ENCODE results near the gene ATP13A5. TPM values are rescaled to one million over a fixed set of nuclear protein-coding genes. Genes with fewer than 3 reads are reported as not detected.

ATP13A5 gene
- total RNA-seq, 1 experiment from 2014 or later = not detected

DNA sequence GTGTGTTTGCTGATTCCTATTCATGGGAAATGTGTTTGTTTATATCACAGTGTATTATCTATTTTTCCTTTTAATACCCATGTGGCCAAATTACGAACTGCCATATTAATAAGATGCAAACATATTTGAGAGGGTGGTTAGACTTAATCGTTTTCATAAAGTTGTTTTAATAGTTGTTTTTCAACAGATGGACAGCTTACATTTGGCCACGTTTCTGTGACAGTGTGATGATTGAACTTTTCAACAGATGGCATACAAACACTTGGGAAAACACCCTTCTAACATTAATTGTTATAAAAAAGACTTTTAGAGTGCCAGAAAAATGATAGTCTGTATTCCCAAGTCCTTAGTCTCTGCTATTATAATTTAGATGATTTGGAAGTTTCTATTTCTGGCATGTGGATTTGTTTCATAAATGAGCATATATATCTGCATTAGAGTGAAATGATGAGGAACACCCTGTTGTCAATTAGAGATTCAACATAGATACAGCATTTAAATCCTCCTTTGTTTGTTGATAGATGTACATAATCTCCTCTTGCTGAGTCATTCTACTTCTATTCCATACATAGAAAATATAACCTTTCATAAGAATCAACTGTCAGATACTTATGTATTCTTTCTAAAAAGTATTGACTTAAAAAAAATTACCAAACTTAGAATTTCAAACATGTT lies 124.4 kb downstream of the ATP13A5 start:
- no peak overlapping the region for H2BK20ac ChIP-seq (ENCODE audit: low read depth, low read length, poor library complexity, severe bottlenecking)
- no peak overlapping the region for H3K4ac ChIP-seq (ENCODE audit: low read depth, low read length)
- WGBS (ENCODE audit: extremely low coverage, insufficient read length, low lambda C conversion rate) = no CpG with 5 or more reads among the region's 3 CpGs
- H2AK5ac ChIP-seq (ENCODE audit: insufficient read length, low read length) = no peak overlapping the region
- H2BK120ac ChIP-seq (ENCODE audit: low read depth, low read length, poor library complexity, severe bottlenecking) = no peak overlapping the region
- H2BK15ac ChIP-seq (ENCODE audit: low read depth, low read length) = no peak overlapping the region
- H3K27me3 Mint-ChIP-seq (ENCODE audit: low read depth) = no peaks in the 10 kb centered on the region
- no peaks in the 10 kb centered on the region for H3K79me2 ChIP-seq (ENCODE audit: insufficient read depth, low read length)
- H3K27ac Mint-ChIP-seq = no peak overlapping the region
- H3T11ph ChIP-seq (ENCODE audit: low read length) = no peak overlapping the region
- no peak overlapping the region for H3K4me3 Mint-ChIP-seq
- H4K91ac ChIP-seq (ENCODE audit: insufficient read length, low read depth, low read length) = no peak overlapping the region
- H3K27ac ChIP-seq (ENCODE audit: insufficient read length, low read depth, low read length) = no peak overlapping the region
- H3K9ac ChIP-seq (ENCODE audit: extremely low read depth, insufficient read length, low read length) = no peak overlapping the region
- no peaks in the 10 kb centered on the region for H3K79me1 ChIP-seq (ENCODE audit: insufficient read depth, low read depth, low read length, poor library complexity, severe bottlenecking)
- no peak overlapping the region for H2BK5ac ChIP-seq (ENCODE audit: insufficient read length, low read length)
- no peak overlapping the region for H4K5ac ChIP-seq (ENCODE audit: insufficient read length, low read depth, low read length)
- TF ChIP-seq, protein P1, sequence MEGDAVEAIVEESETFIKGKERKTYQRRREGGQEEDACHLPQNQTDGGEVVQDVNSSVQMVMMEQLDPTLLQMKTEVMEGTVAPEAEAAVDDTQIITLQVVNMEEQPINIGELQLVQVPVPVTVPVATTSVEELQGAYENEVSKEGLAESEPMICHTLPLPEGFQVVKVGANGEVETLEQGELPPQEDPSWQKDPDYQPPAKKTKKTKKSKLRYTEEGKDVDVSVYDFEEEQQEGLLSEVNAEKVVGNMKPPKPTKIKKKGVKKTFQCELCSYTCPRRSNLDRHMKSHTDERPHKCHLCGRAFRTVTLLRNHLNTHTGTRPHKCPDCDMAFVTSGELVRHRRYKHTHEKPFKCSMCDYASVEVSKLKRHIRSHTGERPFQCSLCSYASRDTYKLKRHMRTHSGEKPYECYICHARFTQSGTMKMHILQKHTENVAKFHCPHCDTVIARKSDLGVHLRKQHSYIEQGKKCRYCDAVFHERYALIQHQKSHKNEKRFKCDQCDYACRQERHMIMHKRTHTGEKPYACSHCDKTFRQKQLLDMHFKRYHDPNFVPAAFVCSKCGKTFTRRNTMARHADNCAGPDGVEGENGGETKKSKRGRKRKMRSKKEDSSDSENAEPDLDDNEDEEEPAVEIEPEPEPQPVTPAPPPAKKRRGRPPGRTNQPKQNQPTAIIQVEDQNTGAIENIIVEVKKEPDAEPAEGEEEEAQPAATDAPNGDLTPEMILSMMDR (conservative IDR thresholded peaks at IDR 0.05) = no peak
- H3K4me1 Mint-ChIP-seq = no peaks in the 10 kb centered on the region
- no peaks in the 10 kb centered on the region for H4K20me1 ChIP-seq (ENCODE audit: control insufficient read depth, insufficient read depth, insufficient read length)
- no peak overlapping the region for H3K4me2 ChIP-seq (ENCODE audit: insufficient read depth, insufficient read length, low read length)
- H3K36me3 Mint-ChIP-seq (ENCODE audit: insufficient read depth in 1 of 3, low read depth in 3 of 3) = peaks cover 7 to 27% (median 12%) of the 10 kb centered on the region in 3 experiments
- H3K23ac ChIP-seq (ENCODE audit: insufficient read length, low read depth, low read length) = no peak overlapping the region
- H2BK12ac ChIP-seq (ENCODE audit: insufficient read length, low read depth, low read length) = no peak overlapping the region
- no peak overlapping the region for H3K14ac ChIP-seq (ENCODE audit: insufficient read depth, low read length)
- H3K4me1 ChIP-seq (ENCODE audit: insufficient read depth, low read length) = no peaks in the 10 kb centered on the region
- no peaks in the 10 kb centered on the region for H3K9me3 ChIP-seq (ENCODE audit: control insufficient read depth, low read depth, low read length)
- no peak overlapping the region for H2AFZ ChIP-seq (ENCODE audit: low read length)
- H3K27me3 ChIP-seq (ENCODE audit: insufficient read depth, low read length) = no peaks in the 10 kb centered on the region
- peaks cover 11 to 13% of the 10 kb centered on the region in 2 experiments for H3K9me3 Mint-ChIP-seq
- no peak overlapping the region for H3K56ac ChIP-seq (ENCODE audit: insufficient read length, low read depth, low read length)
- no peak overlapping the region for H4K8ac ChIP-seq (replicated peaks; ENCODE audit: insufficient read length, low read depth, low read length)
- no peaks in the 10 kb centered on the region for H3K23me2 ChIP-seq (ENCODE audit: insufficient read length, low read depth, low read length, poor library complexity, severe bottlenecking)
- no peak overlapping the region for H3K18ac ChIP-seq (ENCODE audit: insufficient read length, low read depth, low read length)
- DNase-seq = no peak
